B cell (primary cell): ENCODE data around the gene TRERF1. TPM values are rescaled to one million over a fixed set of nuclear protein-coding genes. Genes with fewer than 3 reads are reported as not detected.

Experiments
- ATAC-seq: fragments of 200-7000 bp; cut with Tn5 transposase; one replicate; pipeline ENCODE4 v1.10.0; 2021; ENCODE audit warnings: low read depth, mild to moderate bottlenecking, moderate number of reproducible peaks, moderate library complexity
- CTCF ChIA-PET: fragments of 350-600 bp; sonication (Branson Sonifier 250); formaldehyde crosslinking; loops from one replicate; lab custom pipeline; 2021; ENCODE audit warnings: antibody characterized with exemption, inconsistent platforms; lab: Charles Lee
- POLR2A ChIA-PET: fragments of 350-600 bp; sonication (Branson Sonifier 250); formaldehyde crosslinking; loops from one replicate; lab custom pipeline; 2021; ENCODE audit warnings: antibody characterized with exemption; lab: Charles Lee
- DNase-seq: peaks from one replicate; pipeline ENCODE4 v3.0.0; 2013
- H2AFZ ChIP-seq: 2 replicates; pipeline ENCODE4 v1.6.1; 2012; ENCODE audit warnings: mild to moderate bottlenecking, low read depth, low read length; ENCODE audit not compliant: insufficient read depth, poor library complexity, severe bottlenecking
- H3K27ac ChIP-seq, 2 donors: 1 replicate in 1 of 2; 2 replicates in 1 of 2; pipeline ENCODE4 v1.5.1; 2012 to 2013; ENCODE audit warnings: low read length in 2 of 2, mild to moderate bottlenecking in 2 of 2, moderate library complexity in 1 of 2
- H3K27me3 ChIP-seq, 4 experiments: fragments of 200-600 bp in 1 of 4; sonication (generic) in 1 of 4; replicated peaks in 1 of 4; 1 replicate in 2 of 4; 2 replicates in 2 of 4; pipeline versions ENCODE4 v1.6.1 to v1.7.0; 2013 to 2016; ENCODE audit warnings: low read length in 3 of 4, mild to moderate bottlenecking in 2 of 4, mixed read lengths in 1 of 4, moderate library complexity in 1 of 4; ENCODE audit not compliant: insufficient read depth in 4 of 4, control insufficient read depth in 3 of 4; ENCODE audit errors: control extremely low read depth in 1 of 4
- H3K36me3 ChIP-seq, 2 experiments: replicated peaks in 1 of 2; 1 replicate in 1 of 2; 2 replicates in 1 of 2; pipeline versions ENCODE4 v1.6.1 to v1.7.1; 2013; ENCODE audit warnings: low read length in 1 of 2; ENCODE audit not compliant: insufficient read depth in 2 of 2, control insufficient read depth in 1 of 2; ENCODE audit errors: control extremely low read depth in 1 of 2, extremely low read depth in 1 of 2
- H3K4me1 ChIP-seq, 2 donors: fragments of 200-600 bp in 1 of 2; sonication (generic) in 1 of 2; 1 replicate in 1 of 2; 2 replicates in 1 of 2; pipeline versions ENCODE4 v1.5.1 to v1.6.1; 2013 to 2017; ENCODE audit warnings: low read length in 2 of 2; ENCODE audit not compliant: control insufficient read depth in 2 of 2, insufficient read depth in 2 of 2
- H3K4me2 ChIP-seq: replicated peaks from 2 replicates; pipeline ENCODE3; 2012; ENCODE audit warnings: mild to moderate bottlenecking, low read depth, low read length; ENCODE audit not compliant: poor library complexity, severe bottlenecking
- H3K4me3 ChIP-seq, 5 experiments: fragments of 200-600 bp in 1 of 5; sonication (generic) in 1 of 5; 1 replicate in 3 of 5; 2 replicates in 2 of 5; pipeline versions ENCODE4 v1.5.1 to v1.7.0; 2011 to 2016; ENCODE audit warnings: low read length in 4 of 5, mild to moderate bottlenecking in 4 of 5, low read depth in 2 of 5, control low read depth in 1 of 5, moderate library complexity in 1 of 5; ENCODE audit not compliant: insufficient read depth in 1 of 5; ENCODE audit errors: control extremely low read depth in 1 of 5, extremely low read depth in 1 of 5
- H3K79me2 ChIP-seq: fragments of 200-600 bp; sonication (generic); one replicate; pipeline ENCODE4 v1.6.0; 2016; ENCODE audit warnings: low read length; ENCODE audit not compliant: control insufficient read depth, insufficient read depth
- H3K9ac ChIP-seq: fragments of 200-600 bp; sonication (generic); 2 replicates; pipeline ENCODE4 v1.6.1; 2017; ENCODE audit warnings: mild to moderate bottlenecking, low read length, moderate library complexity
- H3K9me3 ChIP-seq, 3 donors: one replicate each; pipeline versions ENCODE4 v1.6.1 to v1.7.1; 2013; ENCODE audit warnings: low read length in 2 of 3; ENCODE audit not compliant: control insufficient read depth in 2 of 3, insufficient read depth in 1 of 3; ENCODE audit errors: control extremely low read depth in 1 of 3
- H4K20me1 ChIP-seq: 2 replicates; pipeline ENCODE4 v1.6.0; 2012; ENCODE audit warnings: mild to moderate bottlenecking, low read length; ENCODE audit not compliant: insufficient read depth, control insufficient read depth, poor library complexity, severe bottlenecking
- H3K27ac Mint-ChIP-seq: one replicate; pipeline ENCODE4 v1.8.0; 2021; ENCODE audit warnings: mixed read lengths
- H3K27me3 Mint-ChIP-seq: one replicate; pipeline ENCODE4 v1.8.0; 2021; ENCODE audit warnings: mixed read lengths
- H3K4me1 Mint-ChIP-seq: one replicate; pipeline ENCODE4 v1.8.0; 2021; ENCODE audit warnings: mixed read lengths
- H3K4me3 Mint-ChIP-seq: one replicate; pipeline ENCODE4 v1.8.0; 2021; ENCODE audit warnings: mixed read lengths
- H3K9me3 Mint-ChIP-seq: one replicate; pipeline ENCODE4 v1.8.0; 2022; ENCODE audit warnings: mixed read lengths; ENCODE audit not compliant: insufficient read depth
- CTCF ChIP-seq: fragments of 200-600 bp; IDR thresholded peaks from one replicate; pipeline ENCODE4 v1.8.0; 2022; ENCODE audit warnings: antibody characterized with exemption, mild to moderate bottlenecking
- EZH2 ChIP-seq: IDR thresholded peaks from 2 replicates; pipeline ENCODE4 v1.6.1; 2012; ENCODE audit warnings: borderline replicate concordance, low read depth, mild to moderate bottlenecking, moderate library complexity, low read length; ENCODE audit not compliant: insufficient read depth, poor library complexity, severe bottlenecking
- WGBS: methylation state at CpG from one replicate; pipeline ENCODE4 v1.1.5; 2013; ENCODE audit warnings: missing lambda C conversion rate; ENCODE audit not compliant: insufficient coverage; 5-methylcytosine and 5-hydroxymethylcytosine counted together
- intact Hi-C: fragments of 100-400 bp; cut with micrococcal nuclease; formaldehyde crosslinking; loops from one replicate; pipeline ENCODE4 v1.10.0; 2022
- polyA plus RNA-seq: library from polyadenylated mRNA; depleted of rRNA; stranded (reverse); fragments of >200 nt; gene quantifications from 2 replicates; pipeline ENCODE4 v1.2.3, GENCODE V29; 2012
- total RNA-seq, 2 donors: library from RNA; stranded (reverse); fragments of 120-200 nt in 1 of 2; gene quantifications; 1 replicate in 1 of 2; 2 replicates in 1 of 2; pipeline versions ENCODE4 v1.2.3 to v1.2.4, GENCODE V29; 2013 to 2022

The TRERF1 gene
- total and polyA plus RNA-seq, 2 donors (not counting 1 experiment from before 2014, with no cell fraction given), result 3.5 to 6.7 TPM

DNA sequence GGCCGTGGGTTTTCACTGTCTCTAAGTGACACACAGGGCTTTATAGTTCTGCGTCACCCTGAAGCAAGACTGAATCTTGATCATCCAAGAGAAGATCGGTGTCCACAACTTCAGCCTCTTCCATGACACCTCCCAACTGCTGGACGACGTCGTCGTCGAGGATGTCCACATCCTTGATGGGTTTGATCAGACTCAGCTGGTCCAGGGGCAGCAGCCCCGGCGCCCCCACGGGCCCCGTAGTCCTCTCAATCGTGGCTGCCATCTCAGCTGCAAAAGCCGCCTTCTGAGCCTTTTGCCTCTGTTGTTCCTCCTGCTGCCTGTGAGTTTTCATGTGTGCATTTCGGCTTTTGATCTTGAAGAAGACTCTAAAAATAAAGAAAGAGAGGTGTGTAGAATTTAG is 223.4 kb downstream of the TRERF1 start:
- Mint-ChIP-seq H3K9me3 (no peaks in the 10 kb centered on the region), H3K27ac (no peak overlapping the region), H3K27me3 (peaks cover 5% of the 10 kb centered on the region), H3K4me3 (no peak overlapping the region), H3K4me1 (peaks cover 5% of the 10 kb centered on the region)
- Histone ChIP-seq H3K4me1 (no peaks in the 10 kb centered on the region), H4K20me1 (no peaks in the 10 kb centered on the region), H3K4me2 (no peak overlapping the region), H3K27ac (no peak overlapping the region), H3K9ac (no peak overlapping the region), H3K79me2 (no peaks in the 10 kb centered on the region), H3K36me3 (no peaks in the 10 kb centered on the region), H3K9me3 (no peaks in the 10 kb centered on the region), H3K27me3 (no peaks in the 10 kb centered on the region), H2AFZ (no peak overlapping the region), H3K4me3 (no peak overlapping the region)
- intact Hi-C loops, result no loop called here
- ChIA-PET CTCF (no interaction called here), POLR2A (no interaction called here)
- ATAC-seq (no peak), DNase-seq (no peak)
- TF ChIP-seq CTCF (no peak), EZH2 (no peak)
- 99% methylated on average over 14 of the region's 15 CpGs for WGBS

GRCh38 chr6:42227173-42227850 is 224.4 kb downstream of the TRERF1 start:
- H3K27me3 ChIP-seq, result no peaks in the 10 kb centered on the region
- no peak overlapping the region for H3K4me3 ChIP-seq
- TF ChIP-seq CTCF (no peak), EZH2 (no peak)
- no peak overlapping the region for H3K27ac ChIP-seq
- H3K79me2 ChIP-seq, result no peaks in the 10 kb centered on the region
- Mint-ChIP-seq H3K27ac (no peak overlapping the region), H3K4me1 (peaks cover 5% of the 10 kb centered on the region), H3K9me3 (no peaks in the 10 kb centered on the region), H3K27me3 (peaks cover 10% of the 10 kb centered on the region), H3K4me3 (no peak overlapping the region)
- no peak for DNase-seq
- WGBS, result 94% methylated on average over 5 of the region's 9 CpGs
- H2AFZ ChIP-seq, result no peak overlapping the region
- no peaks in the 10 kb centered on the region for H3K9me3 ChIP-seq
- no peaks in the 10 kb centered on the region for H3K36me3 ChIP-seq
- CTCF ChIA-PET, result interaction anchor here (1.0 to 2.4 kb wide), 5 partner anchors 12 to 447 kb away, joined by 3 to 9 read pairs (median 3); partner anchors contain the start of genes FRS3 and PRICKLE4
- POLR2A ChIA-PET, result no interaction called here
- ATAC-seq, result no peak
- no peaks in the 10 kb centered on the region for H3K4me1 ChIP-seq
- H3K4me2 ChIP-seq, result no peak overlapping the region
- H3K9ac ChIP-seq, result no peak overlapping the region
- intact Hi-C loops, result no loop called here
- no peaks in the 10 kb centered on the region for H4K20me1 ChIP-seq
